Mesenteric fat pad (tissue), 1 donor: ENCODE measurements around the gene PITX1. TPM values are rescaled to one million over a fixed set of nuclear protein-coding genes. Genes with fewer than 3 reads are reported as not detected.
"Not testable (repeated sequence)": the region's sequence is repeated elsewhere in the genome, so short reads cannot be mapped to it uniquely, and the experiment has no call there.

Experiments used
- DNase-seq: peaks from one replicate; pipeline ENCODE4 v3.0.0-alpha.2; 2020; ENCODE audit warnings: low spot score
- total RNA-seq: library from RNA; stranded (reverse); fragmentation: NEBNext Ultra II Directional; extraction: Animal tissue kit (Norgen Biotek cat#: 25700); gene quantifications from one replicate; pipeline ENCODE4 v1.2.1, GENCODE V29; 2021
- donor health status: DM: yes; HTN: yes; CAD: no.

The PITX1 gene
- total RNA-seq, 1 donor from 2014 or later = 0.13 TPM

DNA sequence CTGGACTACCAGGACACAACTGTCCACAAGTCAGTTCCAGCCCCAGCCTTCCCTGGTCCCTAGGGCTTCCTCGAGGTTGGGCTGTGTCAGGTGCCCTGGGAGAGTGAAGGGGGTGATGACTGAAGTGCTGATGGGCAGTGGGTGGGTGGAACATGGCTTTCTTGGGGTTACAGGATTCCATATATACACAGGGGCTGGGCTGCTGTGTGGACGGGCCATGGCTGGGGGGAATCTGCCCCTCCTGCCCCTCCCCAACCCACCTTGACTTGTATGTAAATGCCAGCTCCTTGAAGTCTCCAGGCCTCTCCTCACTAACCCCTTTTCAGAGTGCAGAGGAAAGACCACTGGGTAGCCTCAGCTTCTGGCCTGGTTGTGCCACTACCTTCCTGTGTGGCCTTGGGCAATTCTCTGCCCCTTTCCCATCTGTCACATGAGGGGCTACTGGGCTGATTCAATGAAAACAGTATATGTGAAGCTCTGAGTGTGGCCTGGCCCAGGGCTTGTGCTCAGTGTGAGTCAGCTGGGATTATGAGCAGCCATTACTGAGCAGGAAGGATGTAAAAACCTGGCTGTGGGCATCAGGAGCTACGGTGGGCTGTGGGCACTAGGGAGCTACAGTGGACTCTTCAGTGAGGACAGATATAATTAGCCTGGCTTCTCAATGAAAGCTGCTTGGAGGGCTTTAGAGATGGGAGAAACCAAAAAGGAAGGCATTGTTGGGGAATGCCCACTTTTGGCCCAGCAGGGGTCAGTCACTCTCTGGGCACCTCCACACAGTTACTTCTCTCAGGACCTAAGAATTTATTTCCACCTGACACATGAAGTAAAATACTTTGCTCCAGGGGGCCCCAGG is 23.3 kb downstream of the PITX1 start:
- DNase-seq = peak; percentile 68

DNA sequence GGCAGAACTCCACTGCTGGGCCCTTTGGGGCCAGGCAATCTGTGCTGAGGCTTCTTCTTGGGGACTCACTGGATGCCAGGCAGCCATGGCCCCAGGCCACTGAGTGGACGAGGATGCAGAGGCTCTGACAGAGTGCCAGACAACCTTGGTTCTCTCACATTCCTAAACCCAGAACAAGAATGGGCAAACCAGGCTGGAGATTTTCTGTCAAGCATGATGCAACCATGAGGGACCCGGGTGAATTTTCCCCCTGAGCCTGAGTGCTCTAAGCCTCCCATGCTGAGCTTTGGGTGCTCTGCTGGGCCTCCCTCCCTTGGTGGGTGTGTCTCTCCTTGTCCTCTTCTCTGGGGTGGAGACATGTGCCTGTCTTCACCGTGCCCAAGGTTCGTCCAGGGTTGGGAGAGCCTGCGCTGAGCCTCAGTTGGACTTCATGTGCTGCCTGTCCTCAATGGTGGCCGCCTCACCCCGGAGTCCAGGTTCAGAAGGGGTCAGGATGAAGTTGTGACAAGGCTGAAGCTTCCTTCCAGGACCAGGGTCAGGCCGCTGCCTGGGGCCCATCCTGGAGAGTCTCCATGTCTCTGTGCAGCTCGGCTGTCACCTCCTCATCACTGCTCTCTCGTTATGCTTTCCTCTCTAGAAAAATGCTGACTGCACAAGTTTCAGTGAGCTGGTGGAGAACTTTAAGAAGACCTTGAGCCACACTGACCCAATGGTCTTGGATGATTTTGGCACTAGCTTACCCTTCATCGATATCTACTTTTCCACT is 24.1 kb downstream of the PITX1 start:
- peak; percentile 78 for DNase-seq

DNA sequence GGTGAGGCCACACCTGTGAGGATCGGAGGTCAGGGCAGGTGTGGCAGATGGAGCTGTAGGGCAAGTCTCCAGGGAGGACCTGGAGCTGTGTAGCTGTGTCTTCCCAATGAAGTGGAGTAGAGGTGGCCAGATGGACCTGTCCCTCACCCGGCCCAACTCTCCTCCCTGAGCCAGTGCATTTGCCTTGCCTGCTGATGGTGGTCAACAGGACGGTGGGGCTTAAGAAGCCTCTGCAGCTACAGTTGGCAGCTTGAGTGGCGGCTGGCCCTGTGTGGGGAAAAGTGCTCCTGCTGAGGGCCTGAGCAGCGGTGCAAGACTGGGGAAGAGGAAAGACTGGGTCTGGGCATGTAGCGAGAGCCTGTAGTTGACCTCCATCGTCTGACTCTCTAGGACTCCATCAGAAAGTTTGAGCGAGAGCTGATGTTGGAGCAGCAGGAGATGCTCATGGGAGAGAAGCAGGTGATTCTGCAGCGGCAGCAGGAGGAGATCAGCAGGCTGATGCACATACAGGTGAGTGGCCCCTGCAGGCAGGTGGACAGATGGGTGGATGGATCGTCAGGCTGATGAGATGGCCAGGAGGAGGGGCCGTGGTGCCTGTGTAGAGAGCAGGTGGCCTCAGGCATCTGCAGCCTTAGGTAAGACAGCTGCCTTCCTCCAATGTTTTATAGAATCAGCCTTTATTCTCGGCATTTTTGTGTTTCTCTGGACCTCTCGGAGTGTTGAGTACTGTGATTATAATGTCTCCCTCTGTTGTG is 24.9 kb downstream of the PITX1 start:
- DNase-seq = peak; percentile 81

DNA sequence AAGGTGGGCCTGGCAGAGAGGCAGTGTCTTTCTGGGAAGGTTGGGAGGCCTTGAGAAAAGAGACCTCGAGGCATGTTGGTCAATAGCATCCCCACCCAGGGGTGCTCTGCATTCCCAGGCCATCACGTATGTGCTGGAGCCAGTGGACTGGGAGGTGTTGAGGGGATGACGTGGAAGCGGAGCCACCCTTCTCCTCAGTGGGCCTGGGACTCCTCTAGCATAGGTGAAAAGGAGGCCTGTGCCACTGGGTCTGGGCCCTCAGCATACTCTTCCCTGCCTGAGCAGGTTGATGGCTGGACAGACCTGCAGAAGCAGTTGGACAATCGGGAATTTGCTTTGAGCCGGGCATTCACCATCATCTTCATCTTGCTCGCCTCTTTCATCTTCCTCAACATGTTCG is 25.5 kb downstream of the PITX1 start:
- DNase-seq = no peak

- peak; percentile 68 for DNase-seq
Observed at GRCh38 chr5:135007749-135008363, 26.2 kb downstream of the PITX1 start.

GRCh38 chr5:135007305-135007704 is 26.7 kb downstream of the PITX1 start:
- peak; percentile 71 for DNase-seq

DNA sequence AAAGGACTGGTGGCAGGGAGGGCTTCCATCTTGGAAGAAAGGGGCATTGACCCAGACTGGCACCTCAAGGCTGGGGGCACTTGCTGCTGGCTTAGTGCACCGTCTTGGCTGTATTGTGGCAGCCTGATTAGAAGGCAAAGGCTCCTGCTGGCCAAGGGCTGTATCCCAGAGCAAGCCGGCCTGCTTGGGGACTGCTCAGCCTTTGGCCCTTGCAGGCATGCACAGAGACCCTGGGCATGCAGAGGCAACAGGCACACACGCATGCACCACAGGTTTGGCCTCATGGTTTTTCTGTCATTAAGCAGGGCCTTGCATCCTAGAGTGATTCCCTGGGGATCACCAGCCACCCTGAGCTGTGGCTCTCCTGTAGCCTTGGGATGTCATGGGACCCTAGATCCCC is 29.0 kb downstream of the PITX1 start:
- peak; percentile 75 for DNase-seq

DNA sequence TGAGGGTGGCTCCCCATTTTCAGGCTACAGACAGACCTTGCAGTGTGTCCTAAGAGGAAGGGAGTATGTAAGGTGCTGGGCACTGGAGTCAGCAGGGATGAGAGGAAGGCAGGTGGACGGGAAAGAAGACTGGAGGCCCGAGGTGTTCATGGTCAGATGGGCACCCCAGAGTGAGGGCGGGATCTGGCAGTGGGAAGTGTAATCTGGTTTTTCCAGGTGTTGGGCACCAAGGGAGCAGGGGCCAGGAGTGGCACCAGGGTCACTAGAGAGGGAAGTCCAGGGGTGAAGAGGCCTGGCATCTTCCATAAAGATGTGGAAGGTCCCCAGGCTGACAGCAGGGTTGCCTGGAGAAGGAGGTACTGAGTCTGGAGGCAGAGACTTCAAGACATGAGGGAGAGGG is 29.7 kb downstream of the PITX1 start:
- DNase-seq = peak; percentile 72

- DNase-seq = not testable (repeated sequence)
Observed at GRCh38 chr5:134998068-134998467, 36.0 kb downstream of the PITX1 start.

DNA sequence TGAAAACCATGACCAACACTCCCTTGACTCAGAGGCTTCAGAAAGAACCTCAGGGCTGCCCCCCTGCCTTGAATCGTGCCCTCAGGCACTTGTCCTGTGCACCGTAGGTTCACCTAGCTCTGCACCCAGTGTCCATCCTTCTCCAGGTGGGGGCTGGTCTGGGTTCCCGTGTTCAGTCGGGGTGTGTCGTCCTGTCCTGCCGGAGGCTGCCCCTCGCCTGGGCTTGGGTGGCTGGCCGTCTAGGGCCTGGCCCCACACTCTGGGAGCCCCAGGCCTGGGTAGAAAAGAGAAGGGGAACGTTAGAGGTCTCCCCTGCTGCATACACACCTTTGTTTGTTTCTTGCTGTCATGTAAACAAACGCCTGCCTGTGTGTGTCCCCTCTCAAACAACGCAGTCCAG is 37.0 kb downstream of the PITX1 start:
- DNase-seq = peak; percentile 83

GRCh38 chr5:134995850-134996402 is 38.1 kb downstream of the PITX1 start:
- DNase-seq = peak; percentile 59

DNA sequence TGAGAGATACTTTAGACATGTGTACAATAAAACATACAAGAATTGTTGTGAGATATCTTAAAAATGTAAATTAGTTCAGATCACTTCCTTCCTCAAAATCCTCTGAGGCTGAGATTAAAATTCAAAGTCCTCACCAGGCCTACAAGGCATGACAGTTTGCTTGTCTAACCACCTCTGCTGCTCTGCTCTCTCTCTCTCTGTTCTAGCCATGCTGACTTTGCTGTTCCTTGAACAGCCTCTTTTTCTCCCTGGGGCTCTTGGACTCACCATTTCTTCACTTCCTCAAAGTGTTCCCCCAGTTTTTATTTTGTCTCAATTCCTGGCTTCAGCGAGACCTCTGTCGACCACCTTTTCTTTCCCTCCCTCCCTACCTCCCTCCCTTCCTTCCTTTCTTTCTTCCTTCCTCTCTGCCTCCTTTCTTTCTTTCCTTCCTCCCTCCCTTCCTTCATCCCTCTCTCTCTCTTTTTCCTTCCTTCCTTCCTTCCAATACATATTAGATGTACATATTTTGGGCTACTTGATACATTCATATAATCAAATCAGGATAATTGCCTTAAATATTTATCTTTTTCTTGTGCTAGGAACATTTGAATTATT is 39.4 kb downstream of the PITX1 start:
- no peak for DNase-seq

- DNase-seq = no peak
Observed at GRCh38 chr5:134993161-134993560, 40.9 kb downstream of the PITX1 start.

- no peak for DNase-seq
Observed at GRCh38 chr5:134992148-134992547, 41.9 kb downstream of the PITX1 start.

DNA sequence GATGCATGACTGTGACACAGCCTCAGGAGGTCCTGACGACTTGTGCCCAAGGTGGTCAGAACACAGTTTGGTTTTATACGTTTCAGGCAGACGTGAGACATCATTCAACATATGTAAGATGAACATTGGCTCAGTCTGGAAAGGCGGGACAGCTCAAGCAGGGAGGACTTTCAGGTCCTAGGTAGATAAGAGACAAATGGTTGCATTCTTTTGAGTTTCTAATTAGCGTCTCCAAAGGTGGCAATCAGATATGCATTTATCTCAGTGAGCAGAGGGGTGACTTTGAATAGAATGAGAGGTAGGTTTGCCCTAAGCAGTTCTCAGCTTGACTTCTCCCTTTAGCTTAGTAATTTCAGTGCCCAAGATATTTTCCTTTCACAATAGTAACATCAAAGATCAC is 43.8 kb downstream of the PITX1 start:
- DNase-seq = not testable (repeated sequence)

DNA sequence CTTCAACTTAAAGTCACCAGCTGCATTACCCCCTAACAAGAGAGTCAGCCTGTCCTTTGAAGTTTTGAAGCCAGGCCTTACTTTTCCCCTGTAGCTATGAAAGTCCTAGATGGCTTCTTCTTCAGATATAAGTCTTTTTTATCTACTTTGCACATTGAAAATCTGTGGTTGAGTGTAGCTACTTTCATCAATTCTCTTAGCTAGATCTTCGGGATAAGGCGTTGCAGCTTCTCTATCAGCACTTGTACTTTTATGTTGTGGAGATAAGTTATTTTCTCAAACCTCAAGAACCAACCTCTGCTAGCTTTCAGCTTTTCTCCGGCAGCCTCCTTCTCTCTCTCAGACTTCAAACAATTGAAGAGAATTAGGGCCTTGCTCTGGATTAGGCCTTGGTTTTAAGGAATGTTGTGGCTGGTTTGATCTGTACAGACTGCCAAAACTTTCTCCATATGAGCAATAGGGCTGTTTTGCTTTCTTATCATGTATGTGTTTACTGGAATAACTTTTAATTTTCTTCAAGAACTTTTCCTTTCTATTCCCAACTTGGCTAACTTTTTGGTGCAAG is 44.7 kb downstream of the PITX1 start:
- no peak for DNase-seq

- DNase-seq = no peak
Observed at GRCh38 chr5:134982230-134982629, 51.8 kb downstream of the PITX1 start.

DNA sequence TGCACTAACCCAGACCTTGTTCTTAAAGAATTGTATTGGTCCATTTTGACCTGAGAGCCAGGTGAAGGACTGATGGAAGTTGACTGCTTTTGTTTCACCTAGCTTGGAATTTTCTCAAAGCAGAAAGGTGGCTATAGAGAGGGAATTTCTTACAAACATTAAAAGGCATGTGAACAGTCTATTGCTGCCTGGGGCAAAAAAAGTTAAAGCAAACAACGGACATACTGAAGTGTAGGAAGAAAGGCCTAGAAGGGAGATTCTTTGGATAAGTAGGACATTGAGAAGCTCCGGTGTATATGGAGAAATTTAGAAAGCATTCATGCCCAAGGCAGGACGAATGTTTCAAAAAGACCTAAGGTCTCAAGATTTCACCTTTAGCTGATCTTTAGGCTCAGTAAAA is 54.6 kb downstream of the PITX1 start:
- DNase-seq = no peak
